SK-N-SH treated with all-trans-retinoic acid at 6 μM for 48 hours (cell line): ENCODE measurements around the gene CCDC78.

Experiments used
- ATAC-seq: fragments of 200-7000 bp; cut with Tn5 transposase; 3 replicates; pipeline ENCODE4 v1.9.1; 2020; ENCODE audit warnings: mild to moderate bottlenecking, moderate library complexity
- ARNTL ChIP-seq: fragments of 450-650 bp; formaldehyde crosslinking; IDR thresholded peaks from 2 replicates; pipeline ENCODE4 v1.5.0; 2020; ENCODE audit warnings: low read depth, mild to moderate bottlenecking, moderate library complexity, borderline replicate concordance
- BACH2 ChIP-seq: fragments of 250-450 bp; sonication (Bioruptor Pico); IDR thresholded peaks from 2 replicates; pipeline ENCODE4 v1.9.0; 2021; ENCODE audit warnings: mild to moderate bottlenecking, borderline replicate concordance
- CREB5 ChIP-seq: fragments of 250-450 bp; sonication (Bioruptor Pico); IDR thresholded peaks from 2 replicates; pipeline ENCODE4 v1.5.1; 2020; ENCODE audit warnings: low read depth, mild to moderate bottlenecking, moderate library complexity
- CSRNP3 ChIP-seq: fragments of 250-450 bp; sonication (Bioruptor Pico); IDR thresholded peaks from 2 replicates; pipeline ENCODE4 v1.5.1; 2021; ENCODE audit warnings: mild to moderate bottlenecking, moderate library complexity
- ESRRG ChIP-seq: fragments of 250-450 bp; sonication (Bioruptor Pico); IDR thresholded peaks from 2 replicates; pipeline ENCODE4 v1.6.1; 2021; ENCODE audit warnings: mild to moderate bottlenecking
- GLIS3 ChIP-seq: fragments of 250-450 bp; sonication (Bioruptor Pico); IDR thresholded peaks from 2 replicates; pipeline ENCODE4 v1.5.0; 2020; ENCODE audit warnings: mild to moderate bottlenecking, moderate library complexity
- OSR1 ChIP-seq: fragments of 250-450 bp; sonication (Bioruptor Pico); IDR thresholded peaks from 2 replicates; pipeline ENCODE4 v1.8.0; 2022; ENCODE audit warnings: moderate library complexity, mild to moderate bottlenecking, inconsistent platforms
- PATZ1 ChIP-seq: fragments of 250-450 bp; sonication (Bioruptor Pico); IDR thresholded peaks from 2 replicates; pipeline ENCODE4 v1.8.0; 2020; ENCODE audit warnings: mild to moderate bottlenecking, moderate library complexity, borderline replicate concordance
- POU6F1 ChIP-seq: fragments of 250-450 bp; sonication (Bioruptor Pico); IDR thresholded peaks from 2 replicates; pipeline ENCODE4 v1.8.0; 2021; ENCODE audit warnings: low read depth, mild to moderate bottlenecking, moderate library complexity, borderline replicate concordance
- RARB ChIP-seq: fragments of 250-450 bp; sonication (Bioruptor Pico); IDR thresholded peaks from 2 replicates; pipeline ENCODE4 v1.8.0; 2021; ENCODE audit warnings: mild to moderate bottlenecking, moderate library complexity
- TCF4 ChIP-seq: fragments of 250-450 bp; sonication (Bioruptor Pico); IDR thresholded peaks from 2 replicates; pipeline ENCODE4 v1.8.0; 2021; ENCODE audit warnings: mild to moderate bottlenecking, moderate library complexity, borderline replicate concordance
- TSHZ2 ChIP-seq: fragments of 250-450 bp; sonication (Bioruptor Pico); IDR thresholded peaks from 2 replicates; pipeline ENCODE4 v1.5.0; 2020; ENCODE audit warnings: mild to moderate bottlenecking, moderate library complexity
- ZC3H10 ChIP-seq: fragments of 250-450 bp; sonication (Bioruptor Pico); IDR thresholded peaks from 2 replicates; pipeline ENCODE4 v1.5.1; 2021; ENCODE audit warnings: mild to moderate bottlenecking, moderate library complexity
- ZFP30 ChIP-seq: fragments of 450-650 bp; formaldehyde crosslinking; IDR thresholded peaks from 2 replicates; pipeline ENCODE4 v1.5.0; 2022; ENCODE audit warnings: mild to moderate bottlenecking, moderate library complexity
- ZNF565 ChIP-seq: fragments of 450-650 bp; formaldehyde crosslinking; conservative IDR thresholded peaks from 2 replicates; pipeline ENCODE4 v1.5.0; 2020; ENCODE audit warnings: low read depth, mild to moderate bottlenecking, moderate library complexity

CCDC78 gene

DNA sequence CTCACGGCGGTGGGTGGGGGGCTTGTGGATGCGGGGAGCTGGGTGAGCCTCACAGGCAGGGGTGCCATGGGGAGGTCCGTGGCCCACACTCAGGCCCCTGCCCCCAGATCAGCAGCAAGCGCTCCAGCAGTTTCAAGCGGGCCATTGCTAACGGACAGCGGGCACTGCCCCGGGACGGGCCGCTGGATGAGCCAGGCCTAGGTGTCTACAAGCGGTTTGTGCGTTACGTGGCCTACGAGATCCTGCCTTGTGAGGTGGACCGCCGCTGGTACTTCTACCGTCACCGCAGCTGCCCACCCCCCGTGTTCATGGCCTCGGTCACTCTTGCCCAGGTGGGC is 49.7 kb downstream of the CCDC78 start:
- no peak for ATAC-seq

DNA sequence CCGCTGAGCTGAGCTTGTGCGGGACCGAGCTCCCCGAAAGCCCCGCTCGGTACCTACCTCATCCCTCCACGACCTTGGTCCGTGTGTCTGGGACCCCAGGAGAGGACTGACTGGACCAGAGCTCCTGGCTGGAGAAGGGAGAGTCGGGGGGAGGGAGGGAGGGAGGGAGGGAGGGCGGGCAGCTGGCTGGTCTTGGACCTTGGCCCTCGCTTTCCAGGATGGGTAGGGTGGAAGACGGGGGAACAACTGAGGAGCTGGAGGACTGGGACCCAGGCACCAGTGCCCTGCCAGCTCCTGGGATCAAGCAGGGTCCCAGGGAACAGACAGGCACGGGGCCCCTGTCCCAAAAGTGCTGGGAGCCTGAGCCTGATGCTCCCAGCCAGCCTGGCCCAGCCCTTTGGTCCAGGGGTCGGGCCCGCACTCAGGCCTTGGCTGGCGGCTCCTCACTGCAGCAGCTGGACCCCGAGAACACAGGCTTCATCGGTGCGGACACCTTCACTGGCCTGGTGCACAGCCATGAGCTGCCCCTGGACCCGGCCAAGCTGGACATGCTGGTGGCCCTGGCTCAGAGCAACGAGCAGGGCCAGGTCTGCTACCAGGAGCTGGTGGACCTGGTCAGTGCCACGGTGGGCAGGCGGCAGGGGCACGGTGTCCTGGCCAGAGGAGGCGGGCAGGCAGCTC is 50.2 kb downstream of the CCDC78 start:
- TF ChIP-seq ESRRG (CRISPR knock-in tag) (no peak), BACH2 (CRISPR knock-in tag) (no peak), ARNTL (CRISPR knock-in tag) (no peak), GLIS3 (no peak), POU6F1 (CRISPR knock-in tag) (no peak), TSHZ2 (CRISPR knock-in tag) (no peak), OSR1 (CRISPR knock-in tag) (no peak), PATZ1 (CRISPR knock-in tag) (no peak), ZC3H10 (no peak), CSRNP3 (CRISPR knock-in tag) (no peak), TCF4 (CRISPR knock-in tag) (no peak)
- no peak for ATAC-seq

More for the DNA sequence above, 49.7 kb downstream of the CCDC78 start:
- TF ChIP-seq RARB (CRISPR knock-in tag) (no peak), CSRNP3 (CRISPR knock-in tag) (no peak), CREB5 (CRISPR knock-in tag) (no peak), ESRRG (CRISPR knock-in tag) (no peak), ZNF565 (no peak), TSHZ2 (CRISPR knock-in tag) (no peak), ZFP30 (CRISPR knock-in tag) (no peak)
